Measurements from ENCODE around the gene MTA2.

The MTA2 gene

DNA sequence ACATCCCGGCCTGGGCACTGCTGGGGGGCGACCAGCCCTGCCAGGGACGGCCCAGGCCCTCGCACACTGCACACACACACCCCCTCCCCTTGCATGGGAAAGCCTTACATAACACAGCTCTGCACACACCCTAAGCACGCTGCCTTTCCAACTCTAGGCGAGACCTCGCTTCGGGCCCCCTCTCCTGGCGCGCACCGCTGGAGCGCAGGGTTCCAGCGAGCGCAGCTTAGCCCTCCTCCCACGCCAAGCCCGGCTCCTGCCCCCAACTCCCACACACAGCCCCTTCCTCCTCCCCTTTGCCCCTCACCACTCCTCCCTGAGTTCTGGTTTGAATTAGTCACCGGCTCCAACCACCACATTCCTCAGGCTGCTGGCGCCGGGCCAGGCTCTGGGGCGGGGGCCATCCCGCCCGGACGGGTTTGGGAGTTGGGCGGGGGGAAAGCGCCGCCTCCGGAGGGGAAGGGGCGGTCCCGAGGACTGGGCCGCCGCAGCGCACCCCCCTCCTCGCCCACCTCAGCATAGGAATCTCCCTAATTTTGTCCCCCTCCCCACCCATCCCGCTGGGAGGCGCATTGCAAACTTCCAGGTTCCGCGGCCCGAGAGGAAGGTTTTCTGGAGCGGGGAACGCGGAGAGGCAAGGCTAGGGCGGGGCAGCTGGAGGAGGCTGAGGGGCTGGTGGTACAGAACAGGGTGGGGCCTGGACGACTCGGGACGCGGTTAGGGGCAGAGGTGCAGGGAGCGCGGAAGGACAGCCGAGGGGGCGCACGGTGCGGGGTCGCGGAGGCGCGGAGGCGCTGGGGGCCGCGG is 56.0 kb downstream of the MTA2 start:
- peak; percentile 98 for DNase-seq

DNA sequence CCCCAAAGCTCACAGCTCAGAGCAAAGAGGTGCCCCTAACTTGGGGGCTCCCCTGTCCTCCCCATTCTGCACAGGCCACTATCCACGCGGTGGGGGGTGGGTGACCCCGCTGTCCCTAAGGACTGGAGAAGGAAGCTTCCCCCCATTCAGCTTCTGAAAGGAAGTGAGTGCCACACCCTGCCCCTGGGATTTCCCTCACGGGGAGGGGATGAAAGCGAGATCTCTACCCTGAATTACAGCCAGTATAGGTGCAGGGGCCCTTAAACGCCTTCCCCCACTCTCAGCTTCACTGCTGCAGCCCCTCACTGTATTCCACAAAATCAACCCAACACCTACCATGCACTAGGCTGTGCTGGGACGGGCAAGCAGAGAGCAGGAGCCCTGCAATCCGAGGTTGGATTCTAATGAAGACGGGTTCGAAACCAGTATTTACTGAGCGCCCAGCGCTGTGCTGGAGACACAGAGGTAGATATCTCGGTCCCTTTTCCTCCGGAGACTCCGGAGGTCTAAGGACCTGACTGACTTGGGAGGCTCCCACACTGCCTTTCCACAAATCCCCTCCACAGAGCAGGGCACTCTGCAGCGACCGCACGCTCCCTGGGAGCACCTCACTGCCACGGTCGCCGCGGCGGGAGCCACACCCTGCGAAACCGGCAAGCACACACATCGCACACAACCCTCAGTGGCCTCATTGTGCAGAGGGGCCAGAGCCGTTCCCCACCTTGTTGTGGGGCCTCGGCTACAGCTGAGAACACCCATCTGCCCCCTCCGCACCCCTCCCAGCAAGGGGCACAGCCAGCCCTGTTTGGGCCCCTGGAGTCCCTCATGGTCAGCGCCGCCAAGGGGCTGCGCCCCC is 56.9 kb downstream of the MTA2 start:
- DNase-seq: no peak

DNA sequence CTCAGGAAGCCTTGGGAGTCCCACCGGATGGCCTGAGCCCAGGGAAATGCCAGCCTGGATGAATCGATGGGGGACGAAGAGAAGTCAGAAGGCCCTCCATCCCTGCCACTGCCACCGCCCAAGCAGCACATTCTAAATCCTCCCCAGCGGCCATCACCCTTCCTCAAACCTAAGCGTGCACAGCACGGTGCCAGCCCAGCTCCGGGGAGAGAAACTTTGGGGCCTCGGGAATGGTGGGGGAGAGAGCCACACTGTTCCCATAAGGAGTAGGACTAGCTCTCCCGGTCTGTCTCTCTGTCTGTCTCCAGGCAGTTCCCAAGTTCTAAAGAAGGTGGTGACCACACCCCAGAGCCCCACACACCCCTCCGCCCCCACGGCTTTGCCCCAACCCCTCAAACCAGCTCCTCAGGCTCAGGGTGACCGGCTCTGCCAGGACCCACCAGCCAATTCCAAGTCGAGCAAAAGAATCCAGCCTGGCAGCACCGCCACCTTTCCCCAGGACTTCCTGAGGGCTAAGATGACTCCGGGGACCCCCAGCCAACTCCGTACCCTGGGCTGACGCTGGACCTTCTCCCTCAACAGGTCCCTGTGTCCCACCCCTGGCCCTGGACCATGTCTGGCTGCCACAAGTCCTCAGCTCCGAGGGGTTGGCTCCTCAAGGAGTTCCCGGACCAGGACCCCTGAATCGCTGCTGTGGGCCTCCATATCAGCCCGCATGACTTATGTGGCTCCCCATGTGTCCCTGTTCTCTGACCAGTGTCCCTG is 57.8 kb downstream of the MTA2 start:
- DNase-seq: no peak

Data from fibroblast of upper back skin (primary cell).